GM19099 (cell line): ENCODE data around the gene COPS7B.

Experiments
- POLR2A ChIP-seq: IDR thresholded peaks from 3 replicates; pipeline ENCODE4 v1.6.1; 2011; ENCODE audit warnings: low read depth; ENCODE audit not compliant: insufficient read length; ENCODE audit errors: extremely low read depth

The COPS7B gene

GRCh38 chr2:231786177-231786916 lies at the start of gene COPS7B:
Gene COPS7B (plus strand): TSS chr2:231786445. CDS start chr2:231788571, 2,126 bp downstream.
- TF ChIP-seq POLR2A, result peak; percentile 70

GRCh38 chr2:231737761-231738160 lies 48.5 kb upstream of the COPS7B start:
- TF ChIP-seq POLR2A, result no peak

DNA sequence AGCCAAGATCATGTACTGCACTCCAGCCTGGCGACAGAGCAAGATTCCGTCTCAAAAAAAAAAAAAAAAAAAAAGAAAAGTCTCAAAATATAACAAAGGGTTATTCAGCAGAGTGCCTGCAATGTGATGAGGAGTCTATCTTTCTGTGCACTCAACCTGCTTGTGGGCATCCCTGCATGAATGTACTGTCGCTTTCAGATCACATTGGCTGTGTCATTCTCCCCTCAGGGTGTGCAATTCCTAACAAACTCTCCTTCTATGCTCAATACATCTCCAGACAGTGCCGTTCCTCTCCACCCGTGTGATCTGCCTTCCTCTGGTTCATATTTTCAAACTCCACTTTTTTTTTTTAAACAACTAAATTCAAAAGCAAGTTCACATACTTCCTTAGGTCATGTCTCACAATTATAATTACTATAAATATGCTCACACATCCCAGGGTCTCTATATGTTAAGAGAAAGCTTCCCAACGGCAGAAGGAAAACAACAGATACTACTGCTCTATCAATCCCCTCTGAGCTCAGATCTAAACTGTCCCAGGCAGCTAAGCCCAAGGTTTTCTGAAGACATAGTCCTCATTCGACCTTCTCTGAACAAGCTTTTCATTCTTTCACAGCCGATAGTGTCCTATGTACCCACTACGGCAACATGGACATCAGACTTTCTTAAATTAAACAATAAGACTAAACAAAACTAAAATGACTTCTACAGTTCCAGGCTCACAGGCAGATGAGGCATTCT lies 42.7 kb upstream of the COPS7B start:
- no peak for TF ChIP-seq POLR2A

- TF ChIP-seq POLR2A, result no peak
Observed at GRCh38 chr2:231745303-231746038, 40.8 kb upstream of the COPS7B start.

- TF ChIP-seq POLR2A, result no peak
Observed at GRCh38 chr2:231751042-231751815, 35.0 kb upstream of the COPS7B start.

DNA sequence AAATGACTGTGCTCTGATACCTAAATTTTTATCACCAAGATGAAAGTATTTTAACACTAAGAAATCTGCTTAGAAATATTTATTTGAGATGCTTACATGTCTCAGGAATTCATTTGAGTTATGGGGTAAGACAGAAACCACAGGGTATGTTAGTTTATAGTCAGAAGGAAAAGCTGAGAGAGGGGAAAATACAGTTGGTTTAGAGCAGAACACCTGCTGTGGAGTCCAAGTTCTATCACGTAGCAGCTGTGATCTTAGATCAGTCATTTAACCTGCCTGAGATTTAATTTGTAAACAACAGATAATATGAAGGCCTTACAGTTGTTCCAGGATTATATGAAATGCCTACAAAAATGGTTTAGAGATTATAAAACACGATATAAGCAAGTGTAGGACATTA lies 34.2 kb upstream of the COPS7B start:
- TF ChIP-seq POLR2A, result no peak

DNA sequence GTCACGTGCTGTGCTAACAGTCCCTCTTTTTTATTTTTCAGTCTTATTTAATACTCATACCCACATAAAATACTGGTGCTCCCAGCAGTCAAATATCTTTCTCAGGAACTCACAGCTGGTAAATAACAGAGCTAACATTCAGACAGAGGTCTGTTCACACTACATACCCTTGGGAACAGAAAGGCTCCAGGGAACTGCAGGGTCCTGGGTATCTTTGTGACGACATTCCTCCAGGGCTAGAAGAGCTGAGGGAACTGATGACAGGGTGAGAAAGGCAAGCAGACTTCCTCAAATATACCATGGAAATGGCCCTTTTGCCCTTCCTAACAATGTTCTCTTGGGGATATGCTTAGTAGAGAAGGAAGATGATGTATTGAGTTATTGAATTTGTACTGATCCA lies 24.5 kb upstream of the COPS7B start:
- TF ChIP-seq POLR2A, result no peak

GRCh38 chr2:231764124-231764523 lies 22.1 kb upstream of the COPS7B start:
- TF ChIP-seq POLR2A, result no peak

DNA sequence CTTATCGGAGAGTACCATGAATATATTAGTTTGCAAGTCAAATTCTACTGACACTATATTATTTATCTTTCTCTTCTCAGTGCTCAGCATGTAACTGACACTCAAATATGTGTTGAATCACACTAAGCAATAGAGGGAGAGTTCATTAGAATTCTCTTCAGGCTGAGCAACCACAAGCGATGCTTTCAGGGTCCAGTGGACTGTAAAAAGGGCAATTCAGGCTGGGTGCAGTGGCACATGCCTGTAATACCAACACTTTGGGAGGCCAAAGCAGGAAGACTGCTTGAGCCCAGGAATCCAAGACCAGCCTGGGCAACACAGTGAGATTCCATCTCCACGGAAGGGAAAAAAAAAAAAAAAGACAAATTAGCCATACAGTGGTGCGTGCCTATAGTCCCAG lies 21.5 kb upstream of the COPS7B start:
- TF ChIP-seq POLR2A, result no peak

- TF ChIP-seq POLR2A, result no peak
Observed at GRCh38 chr2:231765496-231765929, 20.7 kb upstream of the COPS7B start.

DNA sequence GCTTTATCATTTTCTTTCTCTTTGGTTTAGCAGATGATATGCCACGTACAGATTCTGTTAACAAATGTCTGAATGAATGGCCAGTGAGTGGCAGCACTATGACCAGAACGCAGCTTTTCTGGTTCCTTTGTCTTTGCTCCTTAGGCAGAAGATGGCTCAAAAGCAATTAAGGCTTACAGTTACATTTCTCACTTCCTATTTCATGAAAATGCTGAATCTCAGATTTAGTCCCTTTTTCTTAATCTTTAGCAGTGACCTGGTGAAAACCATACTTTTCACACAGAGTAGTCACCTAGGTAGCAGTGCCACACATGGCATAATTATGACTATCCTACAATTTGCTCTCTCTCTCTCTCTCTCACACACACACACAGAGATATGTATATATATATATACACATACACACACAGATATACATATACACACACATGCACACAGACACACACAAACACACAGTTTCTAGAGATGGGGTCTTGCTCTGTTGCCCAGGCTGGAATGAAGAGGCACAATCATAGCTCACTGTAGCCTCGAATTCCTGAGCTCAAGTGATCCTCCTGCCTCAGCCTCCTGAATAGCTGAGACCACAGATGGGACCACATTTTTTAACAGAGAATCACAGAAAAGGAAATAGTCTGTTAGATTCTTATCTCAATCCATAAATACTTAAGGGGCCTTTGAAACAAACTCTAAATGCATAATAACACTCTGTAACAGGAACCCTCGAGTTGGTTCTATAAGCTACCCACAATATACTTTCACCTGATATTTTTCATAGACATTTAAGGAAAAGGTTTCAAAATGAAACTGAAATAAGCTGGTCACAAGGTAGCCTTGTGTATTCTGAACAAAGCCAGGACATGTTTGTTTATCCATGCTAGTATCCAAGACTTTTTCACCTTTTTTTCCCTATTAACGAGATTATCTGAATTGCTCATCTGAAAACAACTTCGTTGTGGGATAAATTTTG lies 16.8 kb upstream of the COPS7B start:
- TF ChIP-seq POLR2A, result no peak

- TF ChIP-seq POLR2A, result no peak
Observed at GRCh38 chr2:231780123-231780908, 5.9 kb upstream of the COPS7B start.
